Choroid plexus epithelial cell (primary cell): ENCODE results near the gene SGPP2.
"Not testable (repeated sequence)": the region's sequence is repeated elsewhere in the genome, so short reads cannot be mapped to it uniquely, and the experiment has no call there.

Source experiments
- DNase-seq: peaks from one replicate; pipeline ENCODE4 v3.0.0-alpha.2; 2010; ENCODE audit warnings: low read depth
- H3K4me3 ChIP-seq: 2 replicates; pipeline ENCODE4 v1.5.1; 2011; ENCODE audit warnings: low read depth, mild to moderate bottlenecking, control low read depth, low read length, moderate library complexity
- CTCF ChIP-seq: conservative IDR thresholded peaks from 2 replicates; pipeline ENCODE4 v1.5.1; 2011; ENCODE audit warnings: low read depth, mild to moderate bottlenecking, control low read depth, inconsistent platforms, low read length, moderate library complexity

The SGPP2 gene

GRCh38 chr2:222427646-222428301, 3.4 kb downstream of the SGPP2 start:
- H3K4me3 ChIP-seq, result no peak overlapping the region
- DNase-seq, result no peak
- TF ChIP-seq CTCF, result no peak

- DNase-seq, result no peak
- TF ChIP-seq CTCF, result no peak
These were observed 5.7 kb downstream of the SGPP2 start for GRCh38 chr2:222430071-222430470.

GRCh38 chr2:222430681-222431080, 6.3 kb downstream of the SGPP2 start:
- no peak for DNase-seq
- H3K4me3 ChIP-seq, result no peak overlapping the region
- no peak for TF ChIP-seq CTCF

More at GRCh38 chr2:222430071-222430470, 5.7 kb downstream of the SGPP2 start:
- H3K4me3 ChIP-seq, result no peak overlapping the region

- TF ChIP-seq CTCF, result no peak
- H3K4me3 ChIP-seq, result no peak overlapping the region
- DNase-seq, result no peak
These were observed 7.5 kb downstream of the SGPP2 start for GRCh38 chr2:222431869-222432268.

DNA sequence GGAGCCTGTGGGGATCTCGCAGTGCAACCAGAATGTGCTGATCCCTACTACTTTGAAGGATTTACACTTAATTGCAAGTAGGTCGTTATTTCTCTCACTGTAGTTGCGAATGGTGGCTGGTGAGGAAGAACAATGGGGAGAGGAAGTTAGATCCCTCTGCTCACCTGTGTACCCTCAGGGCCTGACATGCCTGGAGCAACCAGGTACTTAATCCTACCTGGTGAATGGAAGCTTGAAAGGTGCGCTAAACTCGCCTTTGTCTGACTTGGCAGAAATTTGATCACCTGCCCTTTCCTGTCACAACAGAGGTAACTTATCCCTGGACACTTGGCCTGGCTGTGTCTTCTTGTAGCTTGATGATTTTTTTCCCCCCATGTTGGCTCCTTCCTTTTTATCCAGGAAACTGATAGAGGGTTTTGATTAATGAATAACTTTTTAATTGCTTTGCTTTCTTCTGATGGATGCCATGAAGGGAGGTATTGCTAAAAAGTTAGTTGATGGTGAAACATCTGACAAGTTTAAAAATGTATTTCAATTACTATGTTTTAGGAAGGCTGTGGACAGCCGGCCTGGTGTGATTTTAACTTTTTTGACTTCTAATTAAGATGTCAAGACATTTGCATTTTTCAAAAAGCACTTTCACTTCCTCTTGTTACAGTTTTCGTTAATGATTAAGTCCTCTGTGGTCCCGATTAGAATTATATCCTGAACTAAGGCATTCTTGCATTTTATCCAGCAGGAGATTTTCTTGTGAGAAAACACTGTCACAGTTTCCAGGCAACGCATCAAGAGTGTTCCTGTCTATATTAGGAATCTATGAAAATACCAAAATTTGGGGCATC, 9.2 kb downstream of the SGPP2 start:
- TF ChIP-seq CTCF, result no peak
- DNase-seq, result no peak
- H3K4me3 ChIP-seq, result no peak overlapping the region

DNA sequence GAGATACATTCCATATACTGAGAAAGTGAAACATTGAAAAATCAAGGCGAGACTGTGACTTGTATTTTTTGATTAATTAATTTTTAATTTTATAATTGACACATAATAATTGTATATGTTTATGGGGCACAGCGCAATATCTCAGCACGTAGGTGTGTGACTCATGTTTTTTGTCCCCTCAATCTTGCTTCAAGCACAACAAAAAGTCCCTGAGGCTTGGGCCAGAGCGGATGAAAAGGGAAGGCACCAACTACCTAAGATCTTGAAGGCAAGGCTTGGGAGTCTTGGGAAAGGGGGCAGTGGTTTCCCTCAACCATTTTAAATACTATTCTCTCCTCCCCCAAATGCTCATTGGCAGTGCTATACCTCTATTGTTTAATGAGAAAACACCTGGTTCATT, 9.9 kb downstream of the SGPP2 start:
- no peak for TF ChIP-seq CTCF
- no peak overlapping the region for H3K4me3 ChIP-seq
- DNase-seq, result no peak

DNA sequence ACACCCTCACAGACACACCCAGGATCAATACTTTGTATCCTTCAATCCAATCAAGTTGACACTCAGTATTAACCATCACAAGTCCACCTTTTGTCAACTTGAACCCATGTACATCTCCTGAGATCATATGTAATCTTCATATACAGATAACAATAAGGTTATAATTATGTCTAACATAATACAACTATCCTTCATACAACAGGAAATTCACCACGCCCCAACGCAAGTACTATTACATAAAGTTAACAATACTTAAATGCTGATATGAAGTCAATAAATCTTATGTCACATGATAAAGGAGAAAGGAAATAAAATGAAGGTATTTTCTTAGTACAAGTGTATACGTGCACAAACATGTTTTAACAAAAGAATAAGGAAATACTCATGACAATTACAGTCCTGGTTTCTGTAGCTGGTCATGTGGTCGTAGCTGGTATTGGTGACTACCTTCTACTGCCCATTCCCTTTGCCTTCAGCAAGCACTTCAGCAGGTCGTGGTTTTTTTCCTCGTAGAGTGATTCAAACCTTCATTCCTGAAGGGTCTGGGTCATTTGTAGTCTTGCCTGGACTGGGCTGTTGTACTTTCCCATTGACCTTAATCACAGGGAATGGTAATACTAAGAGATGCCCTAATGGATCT, 11.2 kb downstream of the SGPP2 start:
- not testable (repeated sequence) for DNase-seq, H3K4me3 ChIP-seq
